Keratinocyte (primary cell): ENCODE measurements around the gene KCNMA1.

Experiments used
- EZH2 ChIP-seq: IDR thresholded peaks from one replicate; pipeline ENCODE4 v1.6.1; 2012; ENCODE audit warnings: inconsistent platforms, mild to moderate bottlenecking, low read length, moderate library complexity
- TF ChIP-seq, protein P1 (sequence below), 3 experiments: IDR thresholded peaks in 1 of 3; conservative IDR thresholded peaks in 1 of 3; optimal IDR thresholded peaks in 1 of 3; 2 replicates in 2 of 3; 3 replicates in 1 of 3; pipeline versions ENCODE3 to v1.5.1; 2011; ENCODE audit warnings: low read length in 3 of 3, mild to moderate bottlenecking in 3 of 3, moderate library complexity in 2 of 3, control low read depth in 1 of 3, inconsistent platforms in 1 of 3; ENCODE audit not compliant: insufficient read depth in 2 of 3; ENCODE audit errors: extremely low read depth in 1 of 3

DNA sequence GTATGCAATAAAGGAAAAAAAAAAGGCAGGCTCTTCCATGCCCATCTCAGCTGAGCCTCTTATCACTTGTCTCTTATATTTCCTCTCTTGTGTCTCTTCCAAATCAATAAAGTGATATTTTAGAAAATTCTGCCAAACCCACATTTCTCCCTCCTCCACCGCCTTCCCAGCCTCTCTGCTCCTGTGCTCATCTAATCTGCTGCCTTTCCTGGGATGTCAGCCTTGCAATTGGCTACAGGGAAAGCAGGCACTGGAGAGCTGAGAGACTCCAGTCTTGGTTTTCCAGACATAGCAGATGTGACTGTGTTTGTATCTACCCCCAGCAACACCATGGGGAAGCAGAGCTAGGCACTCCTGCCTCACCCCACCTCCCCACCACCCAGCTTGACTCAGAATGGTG lies 298.4 kb downstream of the KCNMA1 start:
- TF ChIP-seq, protein P1, sequence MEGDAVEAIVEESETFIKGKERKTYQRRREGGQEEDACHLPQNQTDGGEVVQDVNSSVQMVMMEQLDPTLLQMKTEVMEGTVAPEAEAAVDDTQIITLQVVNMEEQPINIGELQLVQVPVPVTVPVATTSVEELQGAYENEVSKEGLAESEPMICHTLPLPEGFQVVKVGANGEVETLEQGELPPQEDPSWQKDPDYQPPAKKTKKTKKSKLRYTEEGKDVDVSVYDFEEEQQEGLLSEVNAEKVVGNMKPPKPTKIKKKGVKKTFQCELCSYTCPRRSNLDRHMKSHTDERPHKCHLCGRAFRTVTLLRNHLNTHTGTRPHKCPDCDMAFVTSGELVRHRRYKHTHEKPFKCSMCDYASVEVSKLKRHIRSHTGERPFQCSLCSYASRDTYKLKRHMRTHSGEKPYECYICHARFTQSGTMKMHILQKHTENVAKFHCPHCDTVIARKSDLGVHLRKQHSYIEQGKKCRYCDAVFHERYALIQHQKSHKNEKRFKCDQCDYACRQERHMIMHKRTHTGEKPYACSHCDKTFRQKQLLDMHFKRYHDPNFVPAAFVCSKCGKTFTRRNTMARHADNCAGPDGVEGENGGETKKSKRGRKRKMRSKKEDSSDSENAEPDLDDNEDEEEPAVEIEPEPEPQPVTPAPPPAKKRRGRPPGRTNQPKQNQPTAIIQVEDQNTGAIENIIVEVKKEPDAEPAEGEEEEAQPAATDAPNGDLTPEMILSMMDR (optimal IDR thresholded peaks at IDR 0.05 in 1 of 3, IDR thresholded peaks at IDR 0.05 in 1 of 3, conservative IDR thresholded peaks at IDR 0.05 in 1 of 3; ENCODE audit: extremely low read depth in 1 of 3, insufficient read depth in 2 of 3, low read length in 3 of 3): no peak
- TF ChIP-seq EZH2: no peak
